HL-60/S4 treated with phorbol 12-myristate 13-acetate at 8.2 ng/mL for 4 days and 3 days (cell line): ENCODE data around the gene MTARC1.

ENCODE experiments used
- in situ Hi-C: fragments of 300-500 bp; cut with MboI; formaldehyde crosslinking; loops from 2 replicates; pipeline ENCODE4 v1.15.0; 2022; ENCODE audit warnings: low sequenced_read_pairs

Gene MTARC1

GRCh38 chr1:220786337-220787068 is at the start of gene MTARC1:
Gene MTARC1 (plus strand): TSS chr1:220786913. CDS start chr1:220786945, 32 bp downstream.
- in situ Hi-C loops: no loop called here

GRCh38 chr1:220741349-220741748 is 45.4 kb upstream of the MTARC1 start:
- in situ Hi-C loops: no loop called here

DNA sequence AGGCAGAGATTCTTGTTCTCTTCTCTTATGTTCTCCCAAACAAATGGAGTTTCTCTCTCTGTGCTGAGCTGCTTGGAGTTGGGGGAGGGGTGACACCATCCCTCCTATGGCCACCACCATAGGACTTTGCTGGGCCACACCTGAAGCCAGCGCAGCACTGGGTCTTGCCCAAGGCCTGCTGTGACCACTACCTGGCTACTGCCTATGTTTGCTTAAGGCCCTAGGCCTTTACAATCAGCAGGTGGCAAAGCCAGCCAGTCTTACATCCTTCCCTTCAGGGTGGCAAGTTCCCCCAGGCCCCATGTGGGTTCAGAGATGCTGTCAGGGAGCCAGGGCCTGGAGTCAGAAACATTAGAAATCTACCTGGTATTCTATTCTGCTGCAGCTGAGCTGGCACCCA is 44.9 kb upstream of the MTARC1 start:
- in situ Hi-C loops: no loop called here

DNA sequence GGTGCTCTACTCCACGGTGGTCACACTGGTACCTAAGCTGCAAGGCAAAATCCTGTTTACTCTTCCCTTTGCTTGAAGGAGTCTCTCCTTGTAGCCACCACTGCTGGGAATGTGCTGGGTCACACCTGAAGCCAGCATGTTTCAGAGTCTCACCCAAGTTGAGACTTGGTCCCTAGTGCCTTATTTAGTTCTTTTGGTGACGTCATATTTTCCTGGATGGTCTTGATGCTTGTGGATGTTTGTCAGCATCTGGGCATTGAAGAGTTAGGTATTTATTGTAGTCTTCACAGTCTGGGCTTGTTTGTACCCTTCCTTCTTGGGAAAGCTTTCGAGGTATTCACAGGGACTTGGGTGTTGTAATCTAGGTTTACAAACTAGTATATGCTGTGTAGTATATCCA is 44.2 kb upstream of the MTARC1 start:
- in situ Hi-C loops: no loop called here

- in situ Hi-C loops: no loop called here
Observed at GRCh38 chr1:220746851-220747250, 39.9 kb upstream of the MTARC1 start.

- in situ Hi-C loops: no loop called here
Observed at GRCh38 chr1:220747437-220748088, 39.1 kb upstream of the MTARC1 start.

DNA sequence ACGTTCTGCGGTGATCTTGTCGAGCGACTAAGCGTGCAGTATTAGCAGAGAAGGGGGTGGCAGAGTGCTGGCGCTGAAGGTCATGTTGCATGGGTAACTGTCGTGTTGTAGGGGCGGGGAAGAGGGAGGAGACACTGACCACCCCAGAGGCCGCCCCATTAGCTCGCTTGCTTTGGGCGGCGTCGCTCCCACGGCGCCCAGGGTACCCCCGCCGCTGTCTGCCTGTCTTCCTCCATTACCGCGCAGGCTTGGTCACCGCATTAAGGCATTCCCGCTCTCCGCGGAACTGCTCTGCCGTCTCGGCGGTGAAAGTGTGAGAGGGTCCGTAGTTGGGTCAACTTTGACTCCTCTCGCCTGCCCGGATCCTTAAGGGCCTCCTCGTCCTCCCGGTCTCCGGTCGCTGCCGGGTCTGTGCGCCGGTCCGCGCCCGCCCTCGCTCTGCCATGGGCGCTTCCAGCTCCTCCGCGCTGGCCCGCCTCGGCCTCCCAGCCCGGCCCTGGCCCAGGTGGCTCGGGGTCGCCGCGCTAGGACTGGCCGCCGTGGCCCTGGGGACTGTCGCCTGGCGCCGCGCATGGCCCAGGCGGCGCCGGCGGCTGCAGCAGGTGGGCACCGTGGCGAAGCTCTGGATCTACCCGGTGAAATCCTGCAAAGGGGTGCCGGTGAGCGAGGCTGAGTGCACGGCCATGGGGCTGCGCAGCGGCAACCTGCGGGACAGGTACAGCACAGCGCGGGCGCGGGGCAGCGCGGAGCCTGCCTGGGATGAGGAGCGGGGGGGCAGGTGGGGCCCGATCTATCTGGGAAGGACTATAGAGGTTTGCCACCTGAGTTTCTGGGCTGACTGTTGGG is 38.4 kb upstream of the MTARC1 start, which contains the start of gene MTARC2:
TSS of gene MTARC2 (plus strand) at position 234 of the 846 bp plus-strand sequence. CDS start at position 444, 210 bp downstream.
- in situ Hi-C loops: no loop called here

DNA sequence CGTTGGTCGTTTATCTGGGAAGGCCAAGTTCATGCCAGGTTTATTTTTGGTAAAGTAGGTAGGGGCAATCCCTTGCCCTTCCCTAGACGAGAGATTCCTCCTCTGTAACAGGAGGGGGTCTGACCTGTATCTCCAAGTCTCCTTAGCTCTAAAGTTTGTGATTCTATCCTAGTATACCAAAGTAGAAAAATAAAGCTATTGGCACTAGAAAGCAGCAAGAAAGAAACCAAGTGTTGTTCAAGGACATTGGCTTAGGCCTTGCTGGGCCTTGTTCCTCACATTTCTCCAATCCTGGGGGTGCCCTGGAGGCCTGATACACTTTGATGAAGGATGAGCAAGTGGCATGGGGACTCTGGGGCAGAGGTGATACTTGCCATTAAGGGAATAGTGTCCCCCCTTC is 37.8 kb upstream of the MTARC1 start:
- in situ Hi-C loops: no loop called here

GRCh38 chr1:220750131-220750515 is 36.6 kb upstream of the MTARC1 start:
- in situ Hi-C loops: no loop called here

GRCh38 chr1:220751111-220751510 is 35.6 kb upstream of the MTARC1 start:
- in situ Hi-C loops: no loop called here

- in situ Hi-C loops: no loop called here
Observed at GRCh38 chr1:220754212-220754917, 32.3 kb upstream of the MTARC1 start.

- in situ Hi-C loops: no loop called here
Observed at GRCh38 chr1:220754918-220755295, 31.8 kb upstream of the MTARC1 start.

- in situ Hi-C loops: no loop called here
Observed at GRCh38 chr1:220755309-220755708, 31.4 kb upstream of the MTARC1 start.

DNA sequence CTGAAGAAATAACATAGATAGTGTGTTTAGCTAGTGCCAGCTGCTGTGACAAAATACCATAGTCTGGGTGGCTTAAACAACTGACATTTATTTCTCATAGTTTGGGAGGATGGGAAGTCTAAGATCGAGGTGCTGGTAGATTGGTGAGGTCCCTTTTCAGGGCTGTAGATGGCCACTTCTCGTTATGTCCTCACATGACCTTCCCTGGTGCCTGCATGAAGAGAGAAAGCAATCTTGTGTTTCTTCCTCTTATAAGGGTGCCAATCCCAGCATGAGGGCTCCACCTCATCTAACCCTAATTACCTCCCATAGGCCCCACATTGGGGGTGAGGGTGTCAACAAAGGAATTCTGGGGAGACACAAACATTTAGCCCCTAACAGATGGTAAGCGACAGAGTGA is 29.3 kb upstream of the MTARC1 start:
- in situ Hi-C loops: no loop called here

GRCh38 chr1:220759147-220759546 is 27.6 kb upstream of the MTARC1 start:
- in situ Hi-C loops: no loop called here

DNA sequence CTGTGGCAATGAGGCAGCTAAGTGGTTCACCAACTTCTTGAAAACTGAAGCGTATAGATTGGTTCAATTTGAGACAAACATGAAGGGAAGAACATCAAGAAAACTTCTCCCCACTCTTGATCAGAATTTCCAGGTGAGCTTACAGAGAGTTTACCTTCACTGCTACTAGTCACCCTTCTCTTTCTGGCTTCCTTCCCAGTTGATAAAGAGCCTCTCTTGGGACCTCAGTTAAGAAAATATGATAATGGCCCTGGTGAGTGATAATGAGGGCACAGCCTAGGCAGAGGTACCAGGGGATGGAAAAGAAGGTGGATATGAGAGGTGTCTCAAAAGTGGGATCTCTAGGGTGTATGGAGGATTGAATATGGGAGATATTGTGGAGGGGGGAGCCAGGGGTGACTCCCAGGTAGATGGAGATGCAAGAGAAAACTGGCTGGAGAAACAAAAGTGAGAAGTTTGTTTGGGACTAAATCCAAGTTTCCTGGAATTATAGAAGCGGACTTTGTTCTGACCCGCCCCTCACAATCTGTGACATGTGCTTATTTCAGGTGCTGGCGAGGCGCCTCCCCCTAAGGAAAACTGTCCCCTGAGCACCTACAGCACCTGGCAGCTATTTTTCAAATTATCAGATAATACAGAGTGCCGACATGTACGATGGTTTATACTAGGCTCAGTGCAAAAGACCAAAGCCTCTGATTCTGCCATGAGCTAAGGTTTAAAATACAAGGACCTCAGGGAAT is 24.9 kb upstream of the MTARC1 start:
- in situ Hi-C loops: no loop called here

DNA sequence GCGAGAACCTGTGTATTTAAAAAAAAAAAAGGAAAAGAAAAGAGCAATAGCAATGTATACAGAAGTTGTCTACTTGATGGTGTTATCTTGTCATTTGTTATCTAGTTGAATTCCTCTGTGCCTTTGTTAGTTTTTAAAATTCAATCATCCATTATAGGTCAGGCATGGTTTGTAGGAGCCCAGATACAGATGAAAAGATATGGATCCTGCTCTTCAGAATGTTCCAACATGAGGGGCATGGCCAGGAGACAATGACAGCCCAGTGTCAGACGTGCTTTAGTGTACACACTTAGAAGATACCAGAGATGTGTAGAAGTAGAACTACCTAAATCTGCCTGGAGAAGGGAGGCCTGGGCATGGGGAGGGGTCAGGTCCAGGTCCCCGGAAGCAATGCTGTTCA is 22.0 kb upstream of the MTARC1 start:
- in situ Hi-C loops: no loop called here

DNA sequence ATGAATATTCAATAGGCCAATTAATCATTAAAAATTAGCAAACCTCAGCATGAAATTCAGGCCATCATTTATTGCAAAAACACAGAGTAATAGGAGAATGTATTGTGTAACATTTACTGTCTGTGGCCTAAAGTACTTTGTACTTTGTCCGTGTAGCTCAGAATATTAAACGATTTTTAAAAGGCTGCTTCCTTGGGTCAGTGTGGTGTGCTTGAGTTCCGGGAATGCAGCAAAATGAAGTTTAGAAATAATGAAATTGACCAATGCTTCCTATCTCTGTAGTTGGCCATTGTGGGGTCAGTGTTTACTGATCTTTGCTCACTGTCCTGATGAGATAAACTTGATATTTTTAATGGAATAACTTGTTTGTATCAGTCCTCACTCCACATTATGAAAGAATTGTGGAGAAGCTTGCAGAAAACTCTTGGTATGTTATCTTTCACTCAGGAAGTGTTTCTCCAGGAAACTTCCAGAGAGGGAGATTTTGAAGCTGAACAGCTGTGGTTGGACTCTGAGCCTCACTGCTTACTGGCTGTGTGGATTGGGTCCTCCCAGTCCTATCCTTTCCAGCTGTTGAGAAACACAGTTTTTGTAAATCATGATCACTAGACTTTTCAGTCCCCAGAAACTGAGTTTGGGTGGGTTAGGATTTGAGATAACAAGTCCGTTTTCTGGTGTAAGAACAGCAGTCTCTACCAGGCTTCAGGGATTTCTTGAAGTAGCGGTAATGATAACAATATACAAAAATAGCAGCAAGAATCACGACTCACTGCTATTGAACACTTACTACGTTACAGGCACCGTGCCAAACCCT is 19.2 kb upstream of the MTARC1 start:
- in situ Hi-C loops: no loop called here

GRCh38 chr1:220768126-220768601 is 18.5 kb upstream of the MTARC1 start:
- in situ Hi-C loops: no loop called here
